GM21825 (cell line): ENCODE data around the gene ISCU.
"Not testable (repeated sequence)": the region's sequence is repeated elsewhere in the genome, so short reads cannot be mapped to it uniquely, and the experiment has no call there.

Experiments
- ATAC-seq: cut with Tn5 transposase; IDR thresholded peaks from one replicate; pipeline ENCODE4 v1.9.1; 2021; ENCODE audit warnings: mild to moderate bottlenecking, moderate library complexity; ENCODE audit not compliant: unreplicated experiment

Gene ISCU

DNA sequence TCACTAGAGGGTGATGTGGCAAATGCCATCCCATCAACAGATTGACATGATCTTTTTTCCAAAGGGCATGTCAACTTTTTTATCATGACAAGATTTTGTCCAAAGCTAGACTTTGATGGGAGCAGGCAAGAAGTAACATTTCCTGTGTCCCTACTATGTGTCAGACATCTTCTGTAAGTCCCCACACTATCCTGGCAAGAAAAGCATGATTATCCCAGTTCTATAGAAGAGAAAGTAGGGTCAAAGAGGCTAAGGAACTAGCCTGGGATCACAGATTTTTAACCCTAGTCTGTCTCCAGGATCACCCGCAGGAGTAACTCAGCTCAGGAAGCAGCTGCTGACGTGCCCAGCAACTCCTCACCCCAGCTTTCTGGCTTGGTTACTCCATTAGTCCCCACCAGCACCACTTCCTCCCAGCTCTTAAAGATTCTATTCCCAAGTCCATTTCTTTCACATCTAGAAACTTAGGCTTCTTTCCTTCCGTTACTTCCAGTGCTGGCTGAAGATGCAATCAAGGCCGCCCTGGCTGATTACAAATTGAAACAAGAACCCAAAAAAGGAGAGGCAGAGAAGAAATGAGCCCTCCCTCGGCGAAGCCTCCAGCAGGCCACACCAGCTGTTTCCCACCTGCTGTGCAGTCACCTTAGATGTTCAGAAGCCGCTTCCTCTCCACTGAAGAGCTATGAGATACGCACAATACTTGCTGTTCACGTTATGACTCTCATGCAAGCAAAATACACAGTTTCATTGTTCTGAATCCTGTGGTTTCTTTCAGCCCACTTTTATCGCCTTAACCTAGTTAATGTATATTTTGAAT lies 6.2 kb downstream of the ISCU start:
- ATAC-seq = peak; percentile 66

DNA sequence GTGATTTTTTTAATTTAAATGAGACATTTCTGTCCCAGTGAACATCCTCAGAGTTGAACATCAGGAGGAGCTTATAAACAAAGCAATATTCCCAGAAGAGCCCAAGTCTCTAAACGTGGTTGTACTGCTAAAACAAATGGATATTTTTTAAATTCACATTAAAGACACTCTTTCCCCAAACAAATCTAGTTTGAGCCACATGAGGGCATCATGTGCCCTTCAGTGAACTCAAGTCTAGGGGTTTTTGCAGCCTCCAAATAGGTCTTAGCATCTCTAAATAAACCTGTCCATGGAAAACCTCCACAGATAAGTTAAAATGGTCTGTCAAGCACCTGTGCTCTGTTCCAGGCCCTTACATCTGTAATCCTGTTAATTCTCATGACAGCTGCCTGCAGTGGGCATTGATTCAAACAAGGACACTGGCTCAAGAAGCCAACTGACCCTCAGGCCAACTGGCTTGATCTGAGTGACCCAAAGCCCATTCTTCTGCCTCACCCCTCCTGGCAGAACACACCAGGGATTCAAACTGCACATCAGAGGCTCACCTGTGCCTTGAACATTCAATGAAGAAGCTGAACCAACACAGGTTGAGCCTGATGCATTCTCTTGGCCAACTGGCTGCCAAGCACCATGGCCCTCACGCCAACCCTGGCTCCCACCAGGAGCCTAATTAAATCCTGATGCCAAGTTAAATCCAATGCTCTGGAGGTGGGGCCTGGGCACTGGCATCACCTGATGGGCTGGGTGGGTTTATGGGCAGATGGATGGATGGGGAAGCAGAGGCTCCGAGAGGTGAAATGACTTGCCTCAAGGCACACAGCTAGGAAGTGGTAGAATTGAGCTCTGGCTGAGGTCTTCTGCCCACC lies 8.6 kb downstream of the ISCU start:
- no peak for ATAC-seq

- no peak for ATAC-seq
Measured at GRCh38 chr12:108571609-108572165, 9.3 kb downstream of the ISCU start.

- ATAC-seq = no peak
Measured at GRCh38 chr12:108572166-108572790, 9.9 kb downstream of the ISCU start.

GRCh38 chr12:108573317-108573716 lies 10.9 kb downstream of the ISCU start:
- ATAC-seq = no peak

- not testable (repeated sequence) for ATAC-seq
Measured at GRCh38 chr12:108574276-108574675, 11.9 kb downstream of the ISCU start.

DNA sequence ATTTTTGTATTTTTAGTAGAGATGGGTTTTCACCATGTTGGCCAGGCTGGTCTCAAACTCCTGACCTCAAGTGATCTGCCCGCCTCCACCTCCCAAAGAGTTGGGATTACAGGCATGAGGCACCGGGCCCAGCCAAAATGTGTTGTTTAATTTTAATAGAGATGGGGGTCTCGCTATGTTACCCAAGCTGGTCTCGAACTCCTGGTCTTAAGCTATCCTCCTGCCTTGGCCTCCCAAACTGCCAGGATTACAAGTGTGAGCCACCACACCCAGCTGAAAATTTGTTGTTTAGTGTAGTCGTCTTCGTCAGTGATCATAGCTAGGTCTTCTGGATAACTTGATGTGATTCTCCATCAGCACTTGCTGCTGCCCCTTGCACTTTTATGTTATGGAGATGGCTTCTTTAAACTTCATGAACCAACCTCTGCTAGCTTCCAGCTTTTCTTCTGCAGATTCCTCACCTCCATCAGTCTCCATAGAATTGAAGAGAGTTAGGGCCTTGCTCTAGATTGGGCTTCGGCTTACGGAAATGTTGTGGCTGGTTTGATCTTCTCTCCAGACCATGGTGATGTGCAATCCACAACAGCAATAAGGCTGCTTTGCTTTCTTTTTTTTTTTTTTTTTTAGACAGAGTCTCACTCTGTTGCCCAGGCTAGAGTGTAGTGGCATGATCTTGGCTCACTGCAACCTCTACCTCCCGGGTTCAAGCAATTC lies 13.0 kb downstream of the ISCU start:
- ATAC-seq = no peak

DNA sequence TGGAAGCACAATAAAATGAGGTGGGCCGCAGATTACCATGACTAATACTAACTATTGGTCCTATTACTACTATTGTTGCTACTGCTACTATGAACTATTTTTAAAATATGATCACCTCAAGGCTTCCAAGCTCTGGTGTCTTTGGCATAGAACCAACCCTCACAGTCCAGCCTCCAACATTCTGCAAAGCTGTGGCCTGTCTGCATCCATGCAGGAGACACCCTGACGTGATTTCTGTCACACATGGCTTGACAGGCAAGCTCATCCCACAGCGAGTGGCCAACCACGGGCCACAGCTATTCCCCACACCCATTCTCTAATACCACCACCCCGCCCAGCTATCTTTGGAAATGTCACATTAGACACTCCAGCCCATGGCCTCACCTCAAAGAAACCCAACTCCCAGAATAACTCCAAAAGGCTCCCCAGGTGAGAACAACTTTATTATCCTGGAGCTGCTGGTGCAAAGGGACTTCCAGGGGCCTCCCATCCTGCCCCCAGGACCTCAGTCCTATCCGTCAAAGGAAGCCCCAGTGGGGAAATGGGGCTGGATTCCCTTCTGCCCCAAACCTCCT lies 14.4 kb downstream of the ISCU start:
- ATAC-seq = no peak

GRCh38 chr12:108577458-108577857 lies 15.1 kb downstream of the ISCU start:
- ATAC-seq = no peak

GRCh38 chr12:108578264-108578663 lies 15.9 kb downstream of the ISCU start:
- no peak for ATAC-seq

- ATAC-seq = no peak
Measured at GRCh38 chr12:108578813-108579212, 16.4 kb downstream of the ISCU start.

GRCh38 chr12:108580531-108580930 lies 18.1 kb downstream of the ISCU start:
- ATAC-seq = no peak

DNA sequence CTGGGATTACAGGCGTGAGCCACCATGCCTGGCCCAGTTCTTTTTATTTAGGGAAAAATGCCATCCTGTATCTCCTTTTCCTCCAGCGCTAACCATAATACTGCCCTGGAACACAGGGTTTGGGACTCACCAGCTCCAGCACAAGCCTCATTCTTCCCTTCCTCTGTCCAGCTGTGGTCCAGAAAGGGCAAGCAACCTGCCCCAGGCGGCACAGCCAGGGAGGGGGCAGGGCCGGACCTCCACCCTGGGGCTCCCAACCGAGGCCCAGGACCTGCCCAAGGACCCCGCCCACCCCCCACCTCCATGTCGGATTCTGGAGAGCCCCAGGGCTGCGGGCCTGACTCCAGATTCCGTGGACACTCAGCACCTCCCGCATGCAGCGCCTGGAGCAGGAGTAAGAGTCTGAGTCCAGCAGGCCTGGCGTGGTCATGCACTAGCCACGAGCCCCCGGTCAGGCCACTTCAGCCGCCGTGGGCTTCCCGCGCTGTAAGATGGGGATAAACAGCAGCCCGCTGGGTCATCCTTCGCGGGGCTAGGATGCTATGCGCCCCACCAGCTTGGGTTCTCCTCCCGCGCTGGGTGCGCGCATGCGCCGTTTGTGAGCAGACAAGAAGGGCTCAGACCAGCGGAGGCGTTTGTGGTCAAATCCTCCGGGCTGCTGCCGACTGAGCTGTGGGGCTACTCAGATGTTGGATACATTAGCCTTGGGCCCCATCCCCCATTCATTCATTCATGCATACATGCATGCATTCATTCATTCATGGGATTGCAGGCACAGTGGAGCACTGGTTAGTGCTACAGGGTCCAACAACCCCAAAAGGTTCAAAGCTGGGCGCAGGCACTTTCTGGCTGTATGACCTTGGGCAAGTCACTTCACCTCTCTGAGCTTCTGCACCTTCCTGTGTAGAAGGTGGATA lies 19.2 kb downstream of the ISCU start:
- ATAC-seq = no peak

GRCh38 chr12:108582509-108582908 lies 20.1 kb downstream of the ISCU start:
- ATAC-seq = no peak

GRCh38 chr12:108582978-108583770 lies 20.8 kb downstream of the ISCU start:
- ATAC-seq = no peak

DNA sequence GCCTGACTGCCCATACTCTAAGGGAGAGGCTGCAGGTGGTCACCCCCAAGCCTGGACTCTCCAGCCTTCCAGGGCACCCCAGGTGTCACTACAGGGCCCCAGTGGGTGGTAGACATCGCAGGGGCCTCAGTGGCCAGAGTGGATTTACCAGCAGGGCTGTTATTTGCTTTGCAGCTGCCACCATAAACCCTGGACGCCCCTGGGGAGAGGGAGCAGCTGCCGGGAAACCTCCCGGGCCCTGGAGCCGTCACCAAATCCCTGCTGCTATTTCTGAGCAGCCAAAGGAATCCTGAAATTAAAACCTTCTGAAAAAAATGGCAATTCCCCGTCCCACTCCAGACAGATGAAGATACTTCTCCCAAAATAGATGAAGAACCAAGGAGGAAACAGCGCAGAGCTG lies 21.6 kb downstream of the ISCU start:
- ATAC-seq = no peak

DNA sequence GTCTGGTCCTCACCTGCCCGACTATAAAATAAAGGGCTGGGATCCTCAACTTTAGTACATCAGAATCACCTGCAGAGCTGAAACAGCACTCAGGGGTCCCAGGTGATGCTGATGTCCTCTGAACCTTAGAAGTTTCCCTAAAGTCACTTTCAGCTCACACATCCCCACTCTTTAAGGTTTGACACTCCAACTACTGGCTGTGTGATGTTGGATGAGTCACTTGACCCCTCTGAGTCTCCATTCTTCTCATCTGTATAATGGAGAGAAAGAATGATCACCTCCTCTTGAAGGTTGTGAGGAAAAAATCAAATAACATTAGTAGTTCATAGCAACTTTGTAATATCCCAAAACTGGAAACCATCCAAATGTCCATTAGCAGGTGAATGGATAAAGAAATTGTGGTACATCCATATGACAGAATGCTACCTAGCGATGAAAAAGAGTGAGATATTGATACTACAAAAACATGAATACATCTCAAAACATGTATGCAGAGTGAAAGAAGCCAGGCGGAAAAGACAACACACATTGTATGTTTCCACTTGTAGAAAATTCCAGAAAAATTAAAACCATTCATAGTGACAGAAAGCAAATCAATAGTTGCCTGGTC lies 22.2 kb downstream of the ISCU start:
- no peak for ATAC-seq

GRCh38 chr12:108585864-108586263 lies 23.5 kb downstream of the ISCU start:
- no peak for ATAC-seq
